Gastroesophageal sphincter (tissue), 3 donors: ENCODE data around the gene FAM24B.

Experiments
- CTCF ChIP-seq, 4 experiments: fragments of 200-600 bp in 2 of 4; fragments of 450-650 bp in 2 of 4; sonication (generic) in 1 of 4; IDR thresholded peaks; one replicate each; pipeline ENCODE4 v1.5.1; 2017 to 2019; ENCODE audit warnings: antibody characterized with exemption in 4 of 4, mild to moderate bottlenecking in 2 of 4, moderate library complexity in 2 of 4
- EP300 ChIP-seq: sonication (generic); formaldehyde crosslinking; IDR thresholded peaks from one replicate; pipeline ENCODE4 v1.6.1; 2017; ENCODE audit warnings: antibody characterized with exemption, mild to moderate bottlenecking
- POLR2A ChIP-seq, 2 donors: fragments of 450-650 bp; IDR thresholded peaks; one replicate each; pipeline ENCODE4 v1.6.1; 2017; ENCODE audit warnings: antibody characterized with exemption in 2 of 2, mild to moderate bottlenecking in 2 of 2, moderate library complexity in 1 of 2
- POLR2AphosphoS5 ChIP-seq: sonication (generic); formaldehyde crosslinking; IDR thresholded peaks from one replicate; pipeline ENCODE4 v1.6.1; 2017; ENCODE audit warnings: antibody characterized with exemption

- no peak for TF ChIP-seq CTCF (IDR thresholded peaks at IDR 0.05)
- no peak for TF ChIP-seq EP300
- TF ChIP-seq POLR2A (IDR thresholded peaks at IDR 0.05), result no peak
- TF ChIP-seq POLR2AphosphoS5, result no peak
These were observed 57.6 kb downstream of the FAM24B start for GRCh38 chr10:122821808-122822207.
